Measurements from ENCODE around the gene CASP10. TPM values are rescaled to one million over a fixed set of nuclear protein-coding genes. Genes with fewer than 3 reads are reported as not detected.

The CASP10 gene
- total RNA-seq, 1 donor from 2014 or later = 38.6 TPM

- H3K4me3 Mint-ChIP-seq (ENCODE audit: unreplicated experiment) = no peak overlapping the region
- peaks cover 11% of the 10 kb centered on the region for H3K4me1 Mint-ChIP-seq (ENCODE audit: unreplicated experiment)
- no peaks in the 10 kb centered on the region for H3K9me3 Mint-ChIP-seq (ENCODE audit: unreplicated experiment)
- peaks cover 41% of the 10 kb centered on the region for H3K36me3 Mint-ChIP-seq (ENCODE audit: low read depth, unreplicated experiment)
- no peak for DNase-seq (ENCODE audit: low spot score)
- TF ChIP-seq CTCF (IDR thresholded peaks at IDR 0.05; ENCODE audit: unreplicated experiment) = no peak
- H3K27me3 Mint-ChIP-seq (ENCODE audit: unreplicated experiment) = no peaks in the 10 kb centered on the region
- no peak overlapping the region for H3K27ac Mint-ChIP-seq (ENCODE audit: unreplicated experiment)
Observed at GRCh38 chr2:201197781-201198180, 14.8 kb downstream of the CASP10 start.

GRCh38 chr2:201199847-201200246, 16.9 kb downstream of the CASP10 start:
- H3K27ac Mint-ChIP-seq (ENCODE audit: unreplicated experiment) = no peak overlapping the region
- no peaks in the 10 kb centered on the region for H3K27me3 Mint-ChIP-seq (ENCODE audit: unreplicated experiment)
- peaks cover 30% of the 10 kb centered on the region for H3K36me3 Mint-ChIP-seq (ENCODE audit: low read depth, unreplicated experiment)
- H3K4me1 Mint-ChIP-seq (ENCODE audit: unreplicated experiment) = peaks cover 18% of the 10 kb centered on the region
- TF ChIP-seq CTCF (IDR thresholded peaks at IDR 0.05; ENCODE audit: unreplicated experiment) = no peak
- no peak for DNase-seq (ENCODE audit: low spot score)
- H3K4me3 Mint-ChIP-seq (ENCODE audit: unreplicated experiment) = no peak overlapping the region
- H3K9me3 Mint-ChIP-seq (ENCODE audit: unreplicated experiment) = no peaks in the 10 kb centered on the region

GRCh38 chr2:201200345-201200744, 17.4 kb downstream of the CASP10 start:
- H3K4me1 Mint-ChIP-seq (ENCODE audit: unreplicated experiment) = peaks cover 21% of the 10 kb centered on the region
- H3K9me3 Mint-ChIP-seq (ENCODE audit: unreplicated experiment) = no peaks in the 10 kb centered on the region
- no peak for TF ChIP-seq CTCF (IDR thresholded peaks at IDR 0.05; ENCODE audit: unreplicated experiment)
- peaks cover 30% of the 10 kb centered on the region for H3K36me3 Mint-ChIP-seq (ENCODE audit: low read depth, unreplicated experiment)
- no peak overlapping the region for H3K4me3 Mint-ChIP-seq (ENCODE audit: unreplicated experiment)
- no peak overlapping the region for H3K27ac Mint-ChIP-seq (ENCODE audit: unreplicated experiment)
- no peaks in the 10 kb centered on the region for H3K27me3 Mint-ChIP-seq (ENCODE audit: unreplicated experiment)
- no peak for DNase-seq (ENCODE audit: low spot score)

DNA sequence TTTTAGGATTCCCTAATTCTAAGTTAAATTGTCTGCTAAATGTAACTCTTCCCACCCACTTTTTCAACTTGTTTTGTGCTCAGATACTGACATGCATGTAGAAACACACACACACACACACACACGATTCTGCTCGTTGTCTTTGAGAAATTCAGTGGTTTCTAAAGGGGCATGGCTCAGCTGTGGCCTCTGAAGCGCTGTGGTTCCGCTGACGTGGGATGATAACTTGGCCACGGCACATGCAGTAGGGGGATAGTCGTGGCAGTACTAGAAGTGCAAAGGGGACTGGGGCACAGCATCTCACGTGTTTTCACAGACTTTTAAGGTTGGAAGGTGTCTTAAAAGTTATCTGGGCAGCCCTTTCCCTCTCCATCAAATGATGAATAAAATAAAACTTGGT, 18.4 kb downstream of the CASP10 start:
- Mint-ChIP-seq H3K9me3 (ENCODE audit: unreplicated experiment) (no peaks in the 10 kb centered on the region), H3K27me3 (ENCODE audit: unreplicated experiment) (no peaks in the 10 kb centered on the region), H3K27ac (ENCODE audit: unreplicated experiment) (no peak overlapping the region), H3K4me3 (ENCODE audit: unreplicated experiment) (peak overlapping the region; percentile 10), H3K36me3 (ENCODE audit: low read depth, unreplicated experiment) (peaks cover 21% of the 10 kb centered on the region), H3K4me1 (ENCODE audit: unreplicated experiment) (peaks cover 21% of the 10 kb centered on the region)
- TF ChIP-seq CTCF (IDR thresholded peaks at IDR 0.05; ENCODE audit: unreplicated experiment) = no peak
- no peak for DNase-seq (ENCODE audit: low spot score)

GRCh38 chr2:201203916-201204654, 21.1 kb downstream of the CASP10 start:
- Mint-ChIP-seq H3K36me3 (ENCODE audit: low read depth, unreplicated experiment) (peaks cover 24% of the 10 kb centered on the region), H3K27ac (ENCODE audit: unreplicated experiment) (no peak overlapping the region), H3K27me3 (ENCODE audit: unreplicated experiment) (peaks cover 2% of the 10 kb centered on the region), H3K4me1 (ENCODE audit: unreplicated experiment) (peaks cover 20% of the 10 kb centered on the region), H3K4me3 (ENCODE audit: unreplicated experiment) (no peak overlapping the region), H3K9me3 (ENCODE audit: unreplicated experiment) (no peaks in the 10 kb centered on the region)
- DNase-seq (ENCODE audit: low spot score) = no peak
- no peak for TF ChIP-seq CTCF (IDR thresholded peaks at IDR 0.05; ENCODE audit: unreplicated experiment)

Measured in endothelial cell (in vitro differentiated cells).